ENCODE data around the gene MYCBP2.
A peak's percentile ranks its signal among the peaks of the same experiment; 100 is the strongest.

The MYCBP2 gene

DNA sequence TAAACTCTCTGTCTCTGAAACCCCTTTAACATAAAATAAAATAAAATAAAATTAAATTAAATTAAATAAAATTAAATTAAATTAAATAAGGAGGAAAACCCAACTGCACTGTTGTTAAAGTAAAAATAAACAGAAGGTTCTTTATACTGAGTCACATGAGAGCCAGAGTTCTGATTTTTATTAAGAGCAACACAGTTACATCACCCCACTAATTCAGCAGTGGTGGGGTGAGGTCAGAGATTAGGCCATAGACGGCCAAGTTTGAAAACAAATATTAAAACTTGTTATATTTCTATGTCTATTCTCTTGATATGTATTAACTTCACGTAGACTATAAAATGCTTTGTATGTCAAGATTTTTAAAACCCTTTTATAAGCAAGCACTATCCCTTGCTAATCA, 59.5 kb downstream of the MYCBP2 start:
- no peak overlapping the region for H2AK5ac ChIP-seq (ENCODE audit: low read length, severe bottlenecking)
- H3K9ac ChIP-seq (ENCODE audit: low read length), result peak overlapping the region; percentile 59
- no peak overlapping the region for H2BK5ac ChIP-seq (ENCODE audit: low read depth, low read length, poor library complexity, severe bottlenecking)
- no peaks in the 10 kb centered on the region for H3K9me3 ChIP-seq (ENCODE audit: control insufficient read depth, low read length)
- H3K27ac ChIP-seq (ENCODE audit: low read length, poor library complexity, severe bottlenecking), result no peak overlapping the region
- H2AFZ ChIP-seq (ENCODE audit: low read depth, low read length), result no peak overlapping the region
- H2BK120ac ChIP-seq (ENCODE audit: low read depth, low read length), result no peak overlapping the region
- H4K91ac ChIP-seq (ENCODE audit: low read length), result no peak overlapping the region
- no peak overlapping the region for H3K4ac ChIP-seq (ENCODE audit: low read depth in 1 of 2, low read length in 2 of 2)
- H2BK12ac ChIP-seq (ENCODE audit: low read length in 2 of 2), result no peak overlapping the region
- H3K14ac ChIP-seq (ENCODE audit: low read length in 2 of 2), result no peak overlapping the region
- no peak overlapping the region for H2BK15ac ChIP-seq (ENCODE audit: low read depth, poor library complexity, severe bottlenecking)
- no peak overlapping the region for H3K18ac ChIP-seq (ENCODE audit: low read depth in 1 of 2, low read length in 2 of 2)
- no CpG with 5 or more reads among the region's 2 CpGs for WGBS
- H3K4me1 ChIP-seq (ENCODE audit: control insufficient read depth, insufficient read depth, low read depth, low read length), result no peaks in the 10 kb centered on the region
- H4K8ac ChIP-seq (ENCODE audit: low read length), result no peak overlapping the region
- H3K23ac ChIP-seq (ENCODE audit: low read length in 2 of 2), result no peak overlapping the region
- H3K4me2 ChIP-seq (ENCODE audit: low read length, poor library complexity, severe bottlenecking), result no peak overlapping the region
- DNase-seq, result no peak
- H3K36me3 ChIP-seq (ENCODE audit: control insufficient read depth in 1 of 2, insufficient read depth in 2 of 2, low read depth in 1 of 2, low read length in 2 of 2), result peaks cover 3 to 70% of the 10 kb centered on the region in 2 experiments
- H3K79me1 ChIP-seq (replicated peaks; ENCODE audit: low read length, poor library complexity, severe bottlenecking), result peaks cover 5% of the 10 kb centered on the region
- no peaks in the 10 kb centered on the region for H3K27me3 ChIP-seq (ENCODE audit: control insufficient read depth in 1 of 2, insufficient read depth in 1 of 2, low read length in 2 of 2)
- no peak overlapping the region for H3K4me3 ChIP-seq (ENCODE audit: insufficient read depth in 1 of 2, low read depth in 1 of 2, low read length in 2 of 2)

DNA sequence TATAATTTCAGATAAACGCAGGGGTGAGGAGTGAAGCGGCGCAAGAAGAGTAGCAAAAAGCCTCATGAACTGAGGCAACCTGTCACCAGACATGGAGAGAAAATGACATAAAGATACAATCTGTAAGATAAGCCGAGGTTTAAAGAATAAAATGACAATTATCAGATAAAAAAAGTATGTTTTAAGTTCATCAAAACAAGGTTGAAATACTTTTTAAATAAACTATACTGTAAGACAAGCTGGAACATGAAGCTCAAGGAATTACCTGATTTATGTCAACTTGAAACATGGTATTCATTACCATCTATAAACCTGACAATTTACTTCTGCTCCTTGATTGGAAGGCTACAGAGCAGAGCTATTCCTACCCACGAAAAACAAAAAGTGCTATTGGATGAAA, 61.6 kb downstream of the MYCBP2 start:
- no peak overlapping the region for H3K23ac ChIP-seq (ENCODE audit: low read length in 2 of 2)
- H3K27ac ChIP-seq (ENCODE audit: low read length, poor library complexity, severe bottlenecking), result no peak overlapping the region
- WGBS, result 84% methylated on average over 4 of the region's 5 CpGs
- H4K91ac ChIP-seq (ENCODE audit: low read length), result no peak overlapping the region
- H3K18ac ChIP-seq (ENCODE audit: low read depth in 1 of 2, low read length in 2 of 2), result no peak overlapping the region
- H2BK5ac ChIP-seq (ENCODE audit: low read depth, low read length, poor library complexity, severe bottlenecking), result no peak overlapping the region
- no peak overlapping the region for H3K4ac ChIP-seq (ENCODE audit: low read depth in 1 of 2, low read length in 2 of 2)
- H4K8ac ChIP-seq (ENCODE audit: low read length), result no peak overlapping the region
- no peak overlapping the region for H2BK12ac ChIP-seq (ENCODE audit: low read length in 2 of 2)
- H2BK120ac ChIP-seq (ENCODE audit: low read depth, low read length), result no peak overlapping the region
- no peak overlapping the region for H2BK15ac ChIP-seq (ENCODE audit: low read depth, poor library complexity, severe bottlenecking)
- H3K9ac ChIP-seq (ENCODE audit: low read length), result no peak overlapping the region
- H3K27me3 ChIP-seq (ENCODE audit: control insufficient read depth in 1 of 2, insufficient read depth in 1 of 2, low read length in 2 of 2), result no peaks in the 10 kb centered on the region
- H3K4me2 ChIP-seq (ENCODE audit: low read length, poor library complexity, severe bottlenecking), result no peak overlapping the region
- H2AFZ ChIP-seq (ENCODE audit: low read depth, low read length), result no peak overlapping the region
- H3K4me1 ChIP-seq (ENCODE audit: control insufficient read depth, insufficient read depth, low read depth, low read length), result no peaks in the 10 kb centered on the region
- H3K36me3 ChIP-seq (ENCODE audit: control insufficient read depth in 1 of 2, insufficient read depth in 2 of 2, low read depth in 1 of 2, low read length in 2 of 2), result peaks cover 3 to 71% of the 10 kb centered on the region in 2 experiments
- no peaks in the 10 kb centered on the region for H3K9me3 ChIP-seq (ENCODE audit: control insufficient read depth, low read length)
- no peak for DNase-seq
- no peak overlapping the region for H3K14ac ChIP-seq (ENCODE audit: low read length in 2 of 2)
- no peak overlapping the region for H3K4me3 ChIP-seq (ENCODE audit: insufficient read depth in 1 of 2, low read depth in 1 of 2, low read length in 2 of 2)
- H3K79me1 ChIP-seq (replicated peaks; ENCODE audit: low read length, poor library complexity, severe bottlenecking), result peaks cover 2% of the 10 kb centered on the region
- H2AK5ac ChIP-seq (ENCODE audit: low read length, severe bottlenecking), result no peak overlapping the region

DNA sequence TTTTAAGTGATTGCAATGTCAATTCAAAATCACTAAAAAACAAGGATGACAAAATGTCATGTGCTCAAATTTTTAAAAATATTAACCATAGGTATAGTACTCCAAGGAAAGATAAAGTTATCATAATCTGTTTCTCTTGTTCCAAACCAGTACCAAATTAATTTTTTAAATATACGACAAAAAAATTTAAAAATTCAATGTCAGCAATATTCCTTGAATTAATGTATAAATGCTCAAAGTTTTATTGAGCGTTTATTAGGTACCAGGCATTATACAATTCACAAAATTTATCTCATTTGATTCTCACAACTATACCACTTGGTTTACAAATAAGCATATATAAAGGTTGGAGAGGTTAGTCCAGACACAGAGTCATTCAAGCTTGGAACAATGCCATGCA, 64.7 kb downstream of the MYCBP2 start:
- H3K9me3 ChIP-seq (ENCODE audit: control insufficient read depth, low read length), result no peaks in the 10 kb centered on the region
- H2AFZ ChIP-seq (ENCODE audit: low read depth, low read length), result no peak overlapping the region

DNA sequence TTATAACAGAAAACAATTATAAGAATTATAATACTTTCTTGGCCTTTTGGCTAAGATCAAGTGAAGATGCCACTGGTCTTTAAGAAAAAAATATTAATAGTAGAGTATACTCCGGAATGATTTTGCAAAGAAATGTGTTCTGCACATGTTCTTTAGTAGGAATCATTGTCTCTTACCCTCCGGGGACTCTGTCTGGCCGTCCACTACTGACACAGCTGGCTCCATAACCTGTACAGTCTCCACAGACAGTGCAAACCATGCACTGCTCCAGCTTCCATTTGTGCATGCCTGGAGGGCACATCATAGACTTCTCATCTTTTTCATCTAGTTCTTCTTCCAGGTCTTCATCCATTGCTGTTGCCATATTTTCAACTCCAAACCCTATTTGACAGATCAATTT, 75.9 kb downstream of the MYCBP2 start:
- Histone ChIP-seq H3K23ac (ENCODE audit: low read length in 2 of 2) (no peak overlapping the region), H3K9ac (ENCODE audit: low read length) (no peak overlapping the region), H4K8ac (ENCODE audit: low read length) (no peak overlapping the region), H2BK120ac (ENCODE audit: low read depth, low read length) (no peak overlapping the region), H2BK12ac (ENCODE audit: low read length in 2 of 2) (no peak overlapping the region), H2AK5ac (ENCODE audit: low read length, severe bottlenecking) (no peak overlapping the region), H2AFZ (ENCODE audit: low read depth, low read length) (no peak overlapping the region), H3K4me3 (ENCODE audit: insufficient read depth in 1 of 2, low read depth in 1 of 2, low read length in 2 of 2) (no peak overlapping the region), H3K9me3 (ENCODE audit: control insufficient read depth, low read length) (no peaks in the 10 kb centered on the region), H3K4me2 (ENCODE audit: low read length, poor library complexity, severe bottlenecking) (no peak overlapping the region), H2BK15ac (ENCODE audit: low read depth, poor library complexity, severe bottlenecking) (no peak overlapping the region), H3K18ac (ENCODE audit: low read depth in 1 of 2, low read length in 2 of 2) (no peak overlapping the region), H4K91ac (ENCODE audit: low read length) (no peak overlapping the region), H3K79me1 (replicated peaks; ENCODE audit: low read length, poor library complexity, severe bottlenecking) (no peaks in the 10 kb centered on the region), H2BK5ac (ENCODE audit: low read depth, low read length, poor library complexity, severe bottlenecking) (no peak overlapping the region), H3K14ac (ENCODE audit: low read length in 2 of 2) (no peak overlapping the region), H3K27me3 (ENCODE audit: control insufficient read depth in 1 of 2, insufficient read depth in 1 of 2, low read length in 2 of 2) (no peaks in the 10 kb centered on the region), H3K4ac (ENCODE audit: low read depth in 1 of 2, low read length in 2 of 2) (no peak overlapping the region), H3K36me3 (ENCODE audit: control insufficient read depth in 1 of 2, insufficient read depth in 2 of 2, low read depth in 1 of 2, low read length in 2 of 2) (peaks cover 3 to 34% of the 10 kb centered on the region in 2 experiments), H3K4me1 (ENCODE audit: control insufficient read depth, insufficient read depth, low read depth, low read length) (no peaks in the 10 kb centered on the region), H3K27ac (ENCODE audit: low read length, poor library complexity, severe bottlenecking) (no peak overlapping the region)
- 95% methylated on average over 3 of the region's 3 CpGs for WGBS
- DNase-seq, result no peak

More for the DNA sequence above, 64.7 kb downstream of the MYCBP2 start:
- Histone ChIP-seq H2BK12ac (ENCODE audit: low read length in 2 of 2) (no peak overlapping the region), H4K8ac (ENCODE audit: low read length) (no peak overlapping the region), H3K9ac (ENCODE audit: low read length) (no peak overlapping the region), H3K79me1 (replicated peaks; ENCODE audit: low read length, poor library complexity, severe bottlenecking) (peaks cover 3% of the 10 kb centered on the region), H3K14ac (ENCODE audit: low read length in 2 of 2) (no peak overlapping the region), H2BK15ac (ENCODE audit: low read depth, poor library complexity, severe bottlenecking) (no peak overlapping the region), H3K4ac (ENCODE audit: low read depth in 1 of 2, low read length in 2 of 2) (no peak overlapping the region), H2BK5ac (ENCODE audit: low read depth, low read length, poor library complexity, severe bottlenecking) (no peak overlapping the region), H2AK5ac (ENCODE audit: low read length, severe bottlenecking) (no peak overlapping the region), H3K4me1 (ENCODE audit: control insufficient read depth, insufficient read depth, low read depth, low read length) (no peaks in the 10 kb centered on the region), H3K4me2 (ENCODE audit: low read length, poor library complexity, severe bottlenecking) (no peak overlapping the region), H3K27ac (ENCODE audit: low read length, poor library complexity, severe bottlenecking) (no peak overlapping the region), H3K4me3 (ENCODE audit: insufficient read depth in 1 of 2, low read depth in 1 of 2, low read length in 2 of 2) (no peak overlapping the region), H4K91ac (ENCODE audit: low read length) (no peak overlapping the region), H2BK120ac (ENCODE audit: low read depth, low read length) (no peak overlapping the region), H3K23ac (ENCODE audit: low read length in 2 of 2) (no peak overlapping the region), H3K27me3 (ENCODE audit: control insufficient read depth in 1 of 2, insufficient read depth in 1 of 2, low read length in 2 of 2) (no peaks in the 10 kb centered on the region), H3K36me3 (ENCODE audit: control insufficient read depth in 1 of 2, insufficient read depth in 2 of 2, low read depth in 1 of 2, low read length in 2 of 2) (peaks cover 3 to 84% of the 10 kb centered on the region in 2 experiments), H3K18ac (ENCODE audit: low read depth in 1 of 2, low read length in 2 of 2) (no peak overlapping the region)
- WGBS, result no CpG with 5 or more reads among the region's 2 CpGs
- no peak for DNase-seq
